Kidney (tissue), 14 donors: Measurements from ENCODE around the gene ACTR1B. TPM values are rescaled to one million over a fixed set of nuclear protein-coding genes. Genes with fewer than 3 reads are reported as not detected.
A peak's percentile ranks its signal among the peaks of the same experiment; 100 is the strongest.
"Not testable (repeated sequence)": the region's sequence is repeated elsewhere in the genome, so short reads cannot be mapped to it uniquely, and the experiment has no call there.

Experiments used
- DNase-seq, 5 donors: peaks; one replicate each; pipeline ENCODE4 v3.0.0-alpha.2; 2013 to 2020
- FAIRE-seq: peaks from 2 replicates; lab custom pipeline; 2012; peaks lifted over from hg19 to GRCh38; lab: Jason Lieb, UNC
- H3K27ac ChIP-seq, 2 donors: one replicate each; pipeline ENCODE4 v1.7.0; 2013; ENCODE audit warnings: low read depth in 2 of 2, low read length in 2 of 2, inconsistent platforms in 1 of 2
- H3K27me3 ChIP-seq: one replicate; pipeline ENCODE4 v1.7.1; 2013; ENCODE audit warnings: low read length, inconsistent platforms; ENCODE audit not compliant: control insufficient read depth, insufficient read depth
- H3K36me3 ChIP-seq, 3 donors: one replicate each; pipeline versions ENCODE4 v1.7.0 to v1.7.1; 2013; ENCODE audit warnings: low read length in 3 of 3, control low read depth in 1 of 3, inconsistent platforms in 1 of 3; ENCODE audit not compliant: insufficient read depth in 3 of 3, control insufficient read depth in 2 of 3
- H3K4me1 ChIP-seq, 3 donors: one replicate each; pipeline versions ENCODE4 v1.7.0 to v1.7.1; 2013; ENCODE audit warnings: low read length in 3 of 3, inconsistent platforms in 1 of 3, low read depth in 1 of 3; ENCODE audit not compliant: control insufficient read depth in 2 of 3, insufficient read depth in 2 of 3
- H3K4me3 ChIP-seq, 3 donors: one replicate each; pipeline versions ENCODE4 v1.7.0 to v1.8.1; 2013; ENCODE audit warnings: low read length in 3 of 3, control low read depth in 1 of 3, inconsistent platforms in 1 of 3
- H3K9ac ChIP-seq, 3 donors: one replicate each; pipeline versions ENCODE4 v1.7.0 to v1.7.1; 2013; ENCODE audit warnings: low read length in 3 of 3, control low read depth in 1 of 3, inconsistent platforms in 1 of 3
- H3K9me3 ChIP-seq, 3 donors: one replicate each; pipeline versions ENCODE4 v1.7.0 to v1.7.1; 2013; ENCODE audit warnings: low read length in 3 of 3, control low read depth in 1 of 3, inconsistent platforms in 1 of 3; ENCODE audit not compliant: control insufficient read depth in 2 of 3, insufficient read depth in 1 of 3
- intact Hi-C: fragments of 100-400 bp; cut with DNase I; formaldehyde crosslinking; loops from one replicate; pipeline ENCODE4 v1.11.1; 2022
- polyA plus RNA-seq: library from polyadenylated mRNA; stranded (reverse); fragments of 350-450 nt; fragmentation: Illumina TruSeq; extraction: RNeasy Lipid Tissue Mini Kit (QIAGEN cat#74804); gene quantifications from one replicate; pipeline ENCODE4 v1.2.3, GENCODE V29; 2014; ENCODE audit warnings: low read depth, low replicate concordance; ENCODE audit not compliant: insufficient read depth
- total RNA-seq: library from RNA; stranded (reverse); fragmentation: NEBNext Ultra II Directional; extraction: Animal tissue kit (Norgen Biotek cat#: 25700); gene quantifications from one replicate; pipeline ENCODE4 v1.2.1, GENCODE V29; 2021
- TF ChIP-seq, protein P1 (sequence below): IDR thresholded peaks from 3 replicates; pipeline ENCODE4 v1.5.1; 2012; ENCODE audit warnings: mild to moderate bottlenecking, moderate library complexity, borderline replicate concordance; ENCODE audit not compliant: insufficient read depth; ENCODE audit errors: extremely low read depth
- donor health status: control.
- donor health status: control.
- donor health status: control.
- donor health status: control.
- donor health status: control.
- donor health status: DM: yes; HTN: yes; CAD: no.
- donor health status: Normal renal cell carcinoma (clear cell type).

ACTR1B gene
- total and polyA plus RNA-seq, 2 donors from 2014 or later = 62.4 to 76.7 TPM

DNA sequence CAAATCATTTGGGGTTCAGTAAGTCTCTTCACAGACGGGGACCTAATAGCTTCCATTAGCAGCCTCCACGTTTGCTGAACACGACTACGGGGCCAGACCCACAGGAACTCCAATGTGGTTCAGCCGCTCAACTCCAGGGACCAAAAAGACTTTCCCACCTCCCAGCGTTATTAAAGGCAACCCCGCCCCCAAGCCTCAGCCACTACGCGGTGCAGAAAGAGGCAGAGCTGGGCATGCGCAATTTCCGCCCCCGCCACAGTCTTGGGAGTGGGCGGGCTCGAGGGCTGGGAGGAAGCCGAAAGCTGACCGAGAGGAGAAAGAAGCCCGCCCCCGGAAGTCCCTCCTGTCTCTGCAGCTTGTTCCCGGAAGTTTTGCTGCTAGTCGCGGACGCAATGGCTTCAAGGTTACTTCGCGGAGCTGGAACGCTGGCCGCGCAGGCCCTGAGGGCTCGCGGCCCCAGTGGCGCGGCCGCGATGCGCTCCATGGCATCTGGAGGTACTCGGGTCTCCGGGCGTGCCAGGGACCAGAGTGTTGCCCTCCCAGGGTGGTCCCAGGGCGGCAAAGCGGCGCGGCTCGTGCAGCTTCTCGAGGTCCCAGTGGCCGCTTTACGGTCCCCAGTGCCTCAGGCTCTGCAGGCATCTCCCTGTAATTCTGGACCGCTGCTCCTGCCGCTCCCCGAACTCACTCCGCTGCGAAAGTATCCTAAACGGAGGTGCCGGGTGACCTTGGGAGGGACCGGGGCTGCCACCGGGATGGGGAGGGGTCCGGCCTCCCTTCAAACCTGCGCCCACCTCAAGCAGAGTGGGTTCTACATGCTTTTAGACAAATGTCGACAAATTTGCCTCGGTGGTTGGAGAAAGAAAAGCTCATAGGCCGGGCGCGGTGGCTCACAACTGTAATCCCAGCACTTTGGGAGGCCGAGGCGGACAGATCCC is 17.9 kb downstream of the ACTR1B start, which contains the start of gene COX5B:
COX5B (plus strand) TSS at position 368 of the 935 bp plus-strand sequence; CDS start at position 393, 25 bp downstream.
- peaks cover 9 to 20% (median 16%) of the 10 kb centered on the region in 3 donors for H3K36me3 ChIP-seq
- intact Hi-C loops = no loop called here

GRCh38 chr2:97645112-97645694 is 18.6 kb downstream of the ACTR1B start:
- peaks cover 0 to 8% (median 7%) of the 10 kb centered on the region in 3 donors for H3K4me1 ChIP-seq
- H3K9me3 ChIP-seq = no peaks in the 10 kb centered on the region
- intact Hi-C loops = no loop called here
- TF ChIP-seq, protein P1, sequence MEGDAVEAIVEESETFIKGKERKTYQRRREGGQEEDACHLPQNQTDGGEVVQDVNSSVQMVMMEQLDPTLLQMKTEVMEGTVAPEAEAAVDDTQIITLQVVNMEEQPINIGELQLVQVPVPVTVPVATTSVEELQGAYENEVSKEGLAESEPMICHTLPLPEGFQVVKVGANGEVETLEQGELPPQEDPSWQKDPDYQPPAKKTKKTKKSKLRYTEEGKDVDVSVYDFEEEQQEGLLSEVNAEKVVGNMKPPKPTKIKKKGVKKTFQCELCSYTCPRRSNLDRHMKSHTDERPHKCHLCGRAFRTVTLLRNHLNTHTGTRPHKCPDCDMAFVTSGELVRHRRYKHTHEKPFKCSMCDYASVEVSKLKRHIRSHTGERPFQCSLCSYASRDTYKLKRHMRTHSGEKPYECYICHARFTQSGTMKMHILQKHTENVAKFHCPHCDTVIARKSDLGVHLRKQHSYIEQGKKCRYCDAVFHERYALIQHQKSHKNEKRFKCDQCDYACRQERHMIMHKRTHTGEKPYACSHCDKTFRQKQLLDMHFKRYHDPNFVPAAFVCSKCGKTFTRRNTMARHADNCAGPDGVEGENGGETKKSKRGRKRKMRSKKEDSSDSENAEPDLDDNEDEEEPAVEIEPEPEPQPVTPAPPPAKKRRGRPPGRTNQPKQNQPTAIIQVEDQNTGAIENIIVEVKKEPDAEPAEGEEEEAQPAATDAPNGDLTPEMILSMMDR = no peak
- peak overlapping the region; percentile 82 to 99 (median 83) for H3K4me3 ChIP-seq
- H3K36me3 ChIP-seq = peaks cover 9 to 20% (median 16%) of the 10 kb centered on the region in 3 donors
- H3K27me3 ChIP-seq = no peaks in the 10 kb centered on the region
- DNase-seq (peak in 2 of 5 donors; percentile 61 to 87), FAIRE-seq (no peak)
- peak overlapping the region; percentile 90 to 95 for H3K27ac ChIP-seq
- peak overlapping the region; percentile 50 to 84 (median 68) for H3K9ac ChIP-seq

More for the DNA sequence above, 17.9 kb downstream of the ACTR1B start, which contains the start of gene COX5B:
- Histone ChIP-seq H3K4me1 (peaks cover 0 to 8% (median 7%) of the 10 kb centered on the region in 3 donors), H3K27me3 (no peaks in the 10 kb centered on the region), H3K9me3 (no peaks in the 10 kb centered on the region), H3K4me3 (peak within 1 kb of the TSS; percentile 82 to 99 (median 89)), H3K27ac (peak within 1 kb of the TSS; percentile 95), H3K9ac (peak within 1 kb of the TSS; percentile 68 to 98 (median 96))
- FAIRE-seq (peak; percentile 53), DNase-seq (peak; percentile 99 to 100 (median 99))
- TF ChIP-seq, protein P1 = no peak

- H3K36me3 ChIP-seq = peaks cover 9 to 19% (median 14%) of the 10 kb centered on the region in 3 donors
- H3K27ac ChIP-seq = no peak overlapping the region
- H3K4me1 ChIP-seq = peaks cover 0 to 8% (median 7%) of the 10 kb centered on the region in 3 donors
- no peak overlapping the region for H3K9ac ChIP-seq
- no peak for FAIRE-seq
- no peak overlapping the region for H3K4me3 ChIP-seq
- intact Hi-C loops = no loop called here
- TF ChIP-seq, protein P1 = no peak
- no peaks in the 10 kb centered on the region for H3K9me3 ChIP-seq
- no peak for DNase-seq
- H3K27me3 ChIP-seq = no peaks in the 10 kb centered on the region
Observed at GRCh38 chr2:97644023-97644717, 19.7 kb downstream of the ACTR1B start.

- H3K27ac ChIP-seq, DNase-seq, intact Hi-C loops, H3K27me3 ChIP-seq, H3K9me3 ChIP-seq, FAIRE-seq, H3K4me3 ChIP-seq, H3K36me3 ChIP-seq, H3K4me1 ChIP-seq, H3K9ac ChIP-seq: not testable (repeated sequence)
Observed at GRCh38 chr2:97626049-97626430, 37.8 kb downstream of the ACTR1B start.

DNA sequence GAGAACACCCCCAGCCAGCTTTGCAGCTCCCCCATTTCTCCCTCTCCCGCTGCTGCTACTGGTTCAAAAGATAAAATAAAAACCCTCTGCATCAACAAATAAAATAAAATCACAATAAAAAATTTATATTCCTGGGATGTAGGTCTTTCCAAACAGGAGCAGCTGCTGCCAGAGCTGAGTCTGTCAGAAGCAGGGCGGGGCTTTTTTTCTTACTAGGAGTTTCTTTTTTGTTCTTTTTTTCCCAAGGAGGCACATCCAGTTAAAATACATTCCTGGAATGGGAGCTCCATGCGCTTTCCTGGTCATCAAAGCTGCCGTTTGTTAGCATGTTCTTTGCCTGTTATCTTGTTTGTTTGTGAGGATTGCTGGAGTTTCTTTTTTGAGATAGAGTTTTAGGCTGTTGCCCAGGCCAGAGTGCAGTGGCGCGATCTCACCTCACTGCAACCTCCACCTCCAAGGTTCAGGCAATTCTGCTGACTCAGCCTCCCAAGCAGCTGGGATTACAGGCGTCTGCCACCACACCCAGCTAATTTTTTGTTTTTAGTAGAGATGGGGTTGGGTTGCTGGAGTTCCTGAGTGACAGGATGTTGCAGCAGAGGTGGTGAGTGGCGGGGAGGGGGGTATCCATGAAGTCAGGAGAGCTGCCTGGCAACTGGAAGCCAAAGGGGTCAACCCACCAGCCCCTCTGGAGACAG is 38.3 kb downstream of the ACTR1B start:
- H3K27me3 ChIP-seq, H3K9ac ChIP-seq, H3K4me1 ChIP-seq, FAIRE-seq, H3K4me3 ChIP-seq, intact Hi-C loops, H3K9me3 ChIP-seq, H3K27ac ChIP-seq, DNase-seq, H3K36me3 ChIP-seq: not testable (repeated sequence)
